Measurements from ENCODE around the gene DOCK4. TPM values are rescaled to one million over a fixed set of nuclear protein-coding genes. Genes with fewer than 3 reads are reported as not detected.
"Not testable (repeated sequence)": the region's sequence is repeated elsewhere in the genome, so short reads cannot be mapped to it uniquely, and the experiment has no call there.

Gene DOCK4
- total and polyA plus RNA-seq, 4 donors = 7.2 to 48.9 (median 12.8) TPM

- H3K36me3 ChIP-seq (ENCODE audit: control insufficient read depth in 4 of 4, insufficient read depth in 3 of 4, low read depth in 1 of 4, low read length in 3 of 4) = no peaks in the 10 kb centered on the region
- H3K4me3 ChIP-seq (ENCODE audit: low read depth in 1 of 3, low read length in 3 of 3) = no peak overlapping the region
- TF ChIP-seq FOXA1 (IDR thresholded peaks at IDR 0.05) = no peak
- TF ChIP-seq HNF4G (IDR thresholded peaks at IDR 0.05) = no peak
- no peak for TF ChIP-seq HNF4A (conservative IDR thresholded peaks at IDR 0.05)
- TF ChIP-seq CTCF (IDR thresholded peaks at IDR 0.05; ENCODE audit: low read depth, low read length, missing input control) = no peak
- no peak for TF ChIP-seq NR2F2 (IDR thresholded peaks at IDR 0.05)
- TF ChIP-seq RXRA (IDR thresholded peaks at IDR 0.05) = no peak
- TF ChIP-seq JUND (IDR thresholded peaks at IDR 0.05) = no peak
- TF ChIP-seq ATF3 (IDR thresholded peaks at IDR 0.05) = no peak
- TF ChIP-seq YY1 (IDR thresholded peaks at IDR 0.05) = no peak
- no peak for TF ChIP-seq FOXA2 (IDR thresholded peaks at IDR 0.05)
- no peak for TF ChIP-seq TAF1 (conservative IDR thresholded peaks at IDR 0.05)
- WGBS = 95% methylated on average over 3 of the region's 3 CpGs
- no peak overlapping the region for H3K27ac ChIP-seq (ENCODE audit: low read depth in 1 of 2, low read length in 2 of 2)
- no peaks in the 10 kb centered on the region for H3K9me3 ChIP-seq (ENCODE audit: control insufficient read depth in 4 of 4, low read length in 3 of 4)
- no peak overlapping the region for H3K9ac ChIP-seq (ENCODE audit: low read depth in 1 of 2, low read length in 2 of 2)
- H3K27me3 ChIP-seq (ENCODE audit: control insufficient read depth in 4 of 4, insufficient read depth in 4 of 4, low read length in 3 of 4) = no peaks in the 10 kb centered on the region
- no peak for DNase-seq (ENCODE audit: low spot score)
- peaks cover 5 to 8% (median 7%) of the 10 kb centered on the region in 4 donors for H3K4me1 ChIP-seq (ENCODE audit: control insufficient read depth in 4 of 4, insufficient read depth in 4 of 4, low read length in 3 of 4)
These were observed 46.5 kb upstream of the DOCK4 start for GRCh38 chr7:112252691-112253090.

- no peak overlapping the region for H3K27ac ChIP-seq (ENCODE audit: low read depth in 1 of 2, low read length in 2 of 2)
- peaks cover 3 to 5% (median 4%) of the 10 kb centered on the region in 4 donors for H3K4me1 ChIP-seq (ENCODE audit: control insufficient read depth in 4 of 4, insufficient read depth in 4 of 4, low read length in 3 of 4)
- H3K9ac ChIP-seq (ENCODE audit: low read depth in 1 of 2, low read length in 2 of 2) = no peak overlapping the region
- no peak for TF ChIP-seq TAF1 (conservative IDR thresholded peaks at IDR 0.05)
- no peak for TF ChIP-seq HNF4A (conservative IDR thresholded peaks at IDR 0.05)
- no peak for TF ChIP-seq CTCF (IDR thresholded peaks at IDR 0.05; ENCODE audit: low read depth, low read length, missing input control)
- no peak for TF ChIP-seq MAX (IDR thresholded peaks at IDR 0.05)
- no peak for TF ChIP-seq JUND (IDR thresholded peaks at IDR 0.05)
- no peak for TF ChIP-seq NR2F2 (IDR thresholded peaks at IDR 0.05)
- no peak for TF ChIP-seq FOXA2 (IDR thresholded peaks at IDR 0.05)
- no peak for TF ChIP-seq REST (IDR thresholded peaks at IDR 0.05)
- no peak for TF ChIP-seq ZBTB33 (IDR thresholded peaks at IDR 0.05)
- no peak for TF ChIP-seq EGR1 (IDR thresholded peaks at IDR 0.05; ENCODE audit: low read depth in 2 of 2)
- TF ChIP-seq YY1 (IDR thresholded peaks at IDR 0.05) = no peak
- no peak for TF ChIP-seq FOXA1 (IDR thresholded peaks at IDR 0.05)
- H3K4me3 ChIP-seq (ENCODE audit: low read depth in 1 of 3, low read length in 3 of 3) = no peak overlapping the region
- DNase-seq (ENCODE audit: low spot score) = no peak
- WGBS = 95% methylated on average over 3 of the region's 3 CpGs
- H3K36me3 ChIP-seq (ENCODE audit: control insufficient read depth in 4 of 4, insufficient read depth in 3 of 4, low read depth in 1 of 4, low read length in 3 of 4) = no peaks in the 10 kb centered on the region
- no peaks in the 10 kb centered on the region for H3K9me3 ChIP-seq (ENCODE audit: control insufficient read depth in 4 of 4, low read length in 3 of 4)
- no peaks in the 10 kb centered on the region for H3K27me3 ChIP-seq (ENCODE audit: control insufficient read depth in 4 of 4, insufficient read depth in 4 of 4, low read length in 3 of 4)
These were observed 45.9 kb upstream of the DOCK4 start for GRCh38 chr7:112252141-112252540.

- H3K36me3 ChIP-seq (ENCODE audit: control insufficient read depth in 4 of 4, insufficient read depth in 3 of 4, low read depth in 1 of 4, low read length in 3 of 4); H3K9me3 ChIP-seq (ENCODE audit: control insufficient read depth in 4 of 4, low read length in 3 of 4); H3K27ac ChIP-seq (ENCODE audit: low read depth in 1 of 2, low read length in 2 of 2); DNase-seq (ENCODE audit: low spot score); H3K27me3 ChIP-seq (ENCODE audit: control insufficient read depth in 4 of 4, insufficient read depth in 4 of 4, low read length in 3 of 4); H3K4me3 ChIP-seq (ENCODE audit: low read depth in 1 of 3, low read length in 3 of 3); H3K4me1 ChIP-seq (ENCODE audit: control insufficient read depth in 4 of 4, insufficient read depth in 4 of 4, low read length in 3 of 4); H3K9ac ChIP-seq (ENCODE audit: low read depth in 1 of 2, low read length in 2 of 2): not testable (repeated sequence)
- WGBS = 88% methylated on average over 13 of the region's 13 CpGs
These were observed 43.8 kb upstream of the DOCK4 start for GRCh38 chr7:112249967-112250366.

Data from liver (tissue), 9 donors.